Limb (tissue), 2 donors: Measurements from ENCODE around the gene UGT1A7.
A peak's percentile ranks its signal among the peaks of the same experiment; 100 is the strongest.

Experiments
- DNase-seq, 2 donors: peaks; one replicate each; pipeline ENCODE4 v3.0.0-alpha.2; 2016; ENCODE audit errors: extremely low spot score in 2 of 2

UGT1A7 gene

GRCh38 chr2:233817361-233817911 is 135.7 kb downstream of the UGT1A7 start:
- DNase-seq, result peak in 1 of 2 donors; percentile 17

GRCh38 chr2:233817995-233818638 is 136.4 kb downstream of the UGT1A7 start:
- peak in 1 of 2 donors; percentile 11 for DNase-seq

DNA sequence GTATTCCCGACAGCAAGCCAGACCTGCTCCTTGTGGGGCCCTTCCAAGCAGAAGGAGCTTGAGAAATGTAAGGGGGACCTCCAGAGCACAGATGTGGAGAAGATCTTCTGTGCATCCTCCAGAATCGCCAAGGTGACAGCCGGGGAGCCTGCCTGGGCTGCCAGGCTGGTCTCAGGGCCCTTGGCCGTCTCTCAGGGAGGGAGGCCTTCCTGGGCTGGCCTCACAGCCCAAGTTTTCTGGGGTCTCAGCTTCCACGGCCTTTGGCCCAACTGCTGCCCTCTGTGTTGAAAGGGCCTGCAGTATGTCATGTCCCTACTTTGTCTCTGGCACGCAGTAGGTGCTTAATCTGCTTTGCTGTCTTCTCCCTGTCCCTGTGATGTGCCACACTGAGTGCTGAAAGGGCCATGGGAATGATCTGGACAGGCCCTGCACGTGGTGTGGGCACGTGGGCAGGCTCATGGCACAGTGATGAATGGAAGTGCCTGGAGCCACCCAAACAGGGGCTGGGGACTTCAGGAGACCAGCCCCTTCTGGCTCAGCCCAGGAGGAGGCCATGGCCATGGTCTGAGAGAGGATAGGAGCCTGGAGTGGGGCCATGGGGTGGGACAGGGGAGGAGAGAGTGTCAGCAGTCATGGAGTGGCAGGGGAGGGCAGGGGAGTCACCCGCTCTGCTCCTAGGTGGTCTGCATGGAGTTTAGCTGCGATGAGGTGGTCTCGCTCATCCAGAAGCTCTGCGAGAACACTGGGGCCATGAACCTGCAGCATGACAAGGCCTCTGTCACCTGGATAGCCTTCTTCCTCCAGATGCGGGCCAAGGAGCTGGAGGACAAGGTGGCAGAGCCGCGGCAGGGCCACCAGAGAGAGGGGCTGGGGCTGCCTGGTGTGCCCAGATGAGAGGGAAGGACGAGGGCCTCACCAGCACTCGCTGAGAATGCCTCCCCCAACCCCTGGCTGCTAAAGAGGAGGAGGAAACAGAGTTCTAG is 137.2 kb downstream of the UGT1A7 start:
- peak in 1 of 2 donors; percentile 15 for DNase-seq

DNA sequence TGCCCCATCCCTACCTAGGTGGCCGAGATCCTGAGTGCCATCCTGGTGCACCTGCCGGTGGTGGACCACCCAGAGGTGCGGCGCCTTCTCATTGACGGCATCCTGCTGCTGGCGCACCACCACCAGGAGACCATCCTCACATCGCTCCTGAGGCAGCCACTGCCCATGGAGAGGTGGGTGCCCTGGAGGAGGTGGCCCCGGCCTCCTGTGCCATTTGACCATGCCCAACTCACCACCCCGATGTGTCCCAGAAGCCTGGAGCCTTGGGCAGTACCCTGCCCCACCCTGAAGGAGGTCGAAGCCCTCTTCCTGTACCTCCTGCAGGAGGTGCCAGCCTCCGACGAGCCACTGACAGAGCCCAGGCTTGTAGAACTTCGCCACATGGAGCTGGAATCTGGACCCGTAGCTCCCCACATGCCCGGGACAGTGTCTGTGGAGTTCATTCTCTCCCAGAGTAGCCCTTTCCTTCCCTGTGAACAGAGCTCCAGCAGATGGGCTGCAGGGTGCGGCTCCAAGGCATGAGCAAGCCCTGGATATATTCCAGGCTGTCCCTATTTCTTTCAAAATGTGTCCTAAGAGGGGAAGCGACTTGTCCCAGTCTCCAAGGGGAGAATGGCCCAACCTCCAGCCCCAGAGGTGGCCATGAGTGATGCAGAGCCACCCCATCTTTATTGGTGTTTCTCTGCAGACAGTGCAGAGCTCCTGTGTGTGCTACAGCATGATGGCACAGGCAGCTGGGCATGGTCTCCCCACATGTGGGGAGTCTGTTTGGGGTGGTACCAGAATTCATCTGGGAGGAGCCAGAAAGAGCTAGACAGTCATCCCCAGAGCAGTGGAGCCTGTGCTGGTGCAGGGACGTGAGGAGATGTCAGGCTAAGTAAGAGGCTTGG is 138.4 kb downstream of the UGT1A7 start:
- peak in 1 of 2 donors; percentile 8 for DNase-seq

- DNase-seq, result peak in 1 of 2 donors; percentile 4
Measured at GRCh38 chr2:233820774-233821105, 139.0 kb downstream of the UGT1A7 start.

GRCh38 chr2:233821196-233821595 is 139.5 kb downstream of the UGT1A7 start:
- DNase-seq, result peak in 1 of 2 donors; percentile 5

DNA sequence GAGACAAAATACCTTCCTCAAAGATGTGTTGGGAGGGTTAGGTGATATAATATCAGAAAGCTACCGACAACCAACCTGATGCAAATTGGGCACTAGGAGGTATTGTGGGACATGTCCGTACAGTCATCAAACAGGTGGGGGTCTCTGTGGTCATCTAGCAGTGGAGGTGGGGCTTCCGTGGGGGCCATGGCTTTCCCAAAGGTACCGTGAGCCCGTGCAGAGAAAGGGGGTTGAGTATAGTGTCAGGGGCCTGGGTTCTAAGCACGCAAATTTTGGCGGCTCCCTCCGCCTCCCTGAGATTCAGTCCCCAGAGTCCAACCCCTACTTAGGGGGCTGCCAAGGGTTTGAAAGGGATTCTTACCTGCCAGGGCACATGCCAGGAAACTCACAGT is 140.0 kb downstream of the UGT1A7 start:
- no peak for DNase-seq

DNA sequence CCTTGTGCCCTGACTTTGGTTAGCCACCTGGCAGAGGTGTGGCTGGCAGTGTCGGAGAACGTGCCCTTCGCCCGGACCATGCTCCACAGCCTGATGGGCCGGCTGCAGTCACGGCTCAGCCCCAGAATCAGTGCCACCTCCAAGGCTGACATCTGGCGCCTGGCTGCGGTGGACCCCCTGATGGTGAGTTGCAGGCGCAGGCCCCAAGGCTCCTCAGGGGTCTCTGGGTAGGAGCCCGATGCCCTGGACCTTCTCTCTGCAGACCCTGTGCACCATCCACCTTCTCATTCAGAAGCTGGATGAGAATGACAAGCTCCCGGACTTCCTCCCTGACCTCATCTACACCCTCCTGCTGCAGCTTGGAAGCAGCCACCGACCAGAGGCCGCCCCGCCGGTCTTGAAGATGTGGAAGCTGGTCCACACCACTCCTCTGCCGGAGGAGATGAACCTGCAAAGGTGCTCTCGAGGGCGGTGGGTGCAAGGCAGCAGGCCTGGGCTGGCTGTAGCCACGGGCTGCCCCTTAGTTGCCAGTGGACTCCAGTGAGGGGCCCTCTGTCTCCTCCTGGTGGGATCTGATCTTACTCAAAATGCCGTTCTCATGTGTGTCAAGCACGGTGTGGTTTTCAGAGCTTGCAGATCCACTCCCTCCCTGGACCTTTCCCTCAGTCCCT is 140.5 kb downstream of the UGT1A7 start:
- peak in 1 of 2 donors; percentile 14 for DNase-seq
